Gastrocnemius medialis (tissue), 4 donors: Measurements from ENCODE around the gene GRIA4. TPM values are rescaled to one million over a fixed set of nuclear protein-coding genes. Genes with fewer than 3 reads are reported as not detected.

Source experiments
- ATAC-seq, 2 donors: fragments of 150-250 bp; one replicate each; pipeline ENCODE4 v1.9.1; 2016
- DNase-seq, 2 donors: peaks; one replicate each; pipeline ENCODE4 v3.0.0-alpha.2; 2019
- H3K27ac ChIP-seq, 4 donors: fragments of 200-600 bp; sonication (generic); 1 replicate in 1 of 4; 2 replicates in 3 of 4; pipeline ENCODE4 v1.5.1; 2016 to 2018; ENCODE audit warnings: mild to moderate bottlenecking in 2 of 4, moderate library complexity in 1 of 4
- H3K27me3 ChIP-seq, 3 donors: fragments of 200-600 bp; sonication (generic) in 2 of 3; 1 replicate in 1 of 3; 2 replicates in 2 of 3; pipeline versions ENCODE4 v1.5.1 to v1.6.0; 2016 to 2019; ENCODE audit warnings: mild to moderate bottlenecking in 1 of 3, moderate library complexity in 1 of 3
- H3K36me3 ChIP-seq, 2 donors: fragments of 200-600 bp; sonication (generic) in 1 of 2; one replicate each; pipeline ENCODE4 v1.5.1; 2017 to 2018
- H3K4me1 ChIP-seq, 2 donors: fragments of 200-600 bp; sonication (generic) in 1 of 2; one replicate each; pipeline ENCODE4 v1.5.1; 2016 to 2017; ENCODE audit warnings: mild to moderate bottlenecking in 2 of 2
- H3K4me3 ChIP-seq, 4 donors: fragments of 200-600 bp; sonication (generic) in 3 of 4; 1 replicate in 1 of 4; 2 replicates in 3 of 4; pipeline ENCODE4 v1.5.1; 2016 to 2019; ENCODE audit warnings: mild to moderate bottlenecking in 2 of 4
- H3K9me3 ChIP-seq, 3 donors: fragments of 200-600 bp; sonication (generic) in 2 of 3; 1 replicate in 1 of 3; 2 replicates in 2 of 3; pipeline ENCODE4 v1.5.1; 2016 to 2019
- POLR2A ChIP-seq, 2 donors: fragments of 450-650 bp; IDR thresholded peaks; one replicate each; pipeline ENCODE4 v1.6.1; 2017; ENCODE audit warnings: antibody characterized with exemption in 2 of 2, mild to moderate bottlenecking in 2 of 2, moderate library complexity in 2 of 2
- in situ Hi-C, 4 donors: fragments of 200-750 bp; cut with MboI; loops; one replicate each; pipeline versions ENCODE4 v1.15.0 to v1.8.0; 2017; ENCODE audit warnings: low sequenced_read_pairs in 4 of 4
- intact Hi-C: fragments of 100-400 bp; cut with DNase I; formaldehyde crosslinking; loops from one replicate; pipeline ENCODE4 v1.15.1; 2023; ENCODE audit warnings: low total_unique reads
- total RNA-seq, 4 donors: library from RNA; depleted of rRNA; stranded (reverse); fragments of >200 nt; gene quantifications; one replicate each; pipeline versions ENCODE4 v1.1.0 to v1.2.3, GENCODE V29; 2016
- TF ChIP-seq, protein P1 (sequence below), 5 experiments: fragments of 450-650 bp in 3 of 5; fragments of 200-600 bp in 2 of 5; sonication (generic) in 2 of 5; IDR thresholded peaks in 4 of 5; conservative IDR thresholded peaks in 1 of 5; 1 replicate in 4 of 5; 2 replicates in 1 of 5; pipeline ENCODE4 v1.5.1; 2016 to 2019; ENCODE audit warnings: antibody characterized with exemption in 5 of 5, mild to moderate bottlenecking in 3 of 5, moderate library complexity in 3 of 5

GRIA4 gene
- total RNA-seq, 4 donors from 2014 or later, result not detected

DNA sequence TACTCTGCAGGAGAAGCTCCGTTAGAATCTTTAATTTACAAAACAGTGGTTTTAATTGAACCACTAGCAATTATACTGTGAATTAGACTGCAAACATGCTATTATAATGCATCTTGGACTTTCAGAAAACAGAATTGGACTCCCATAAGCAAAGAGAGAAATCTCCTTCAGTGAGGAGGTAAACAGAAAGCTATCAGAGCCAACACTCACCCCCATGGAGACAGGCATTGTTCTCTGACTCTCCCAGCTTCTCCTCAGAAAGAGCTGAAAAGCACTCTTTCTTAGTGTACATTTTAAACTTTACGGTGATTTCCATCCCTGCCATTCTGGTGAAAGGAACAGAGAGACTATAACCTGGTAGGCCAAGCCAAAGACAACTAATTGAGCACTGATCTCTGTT lies 176.9 kb downstream of the GRIA4 start:
- TF ChIP-seq, protein P1, sequence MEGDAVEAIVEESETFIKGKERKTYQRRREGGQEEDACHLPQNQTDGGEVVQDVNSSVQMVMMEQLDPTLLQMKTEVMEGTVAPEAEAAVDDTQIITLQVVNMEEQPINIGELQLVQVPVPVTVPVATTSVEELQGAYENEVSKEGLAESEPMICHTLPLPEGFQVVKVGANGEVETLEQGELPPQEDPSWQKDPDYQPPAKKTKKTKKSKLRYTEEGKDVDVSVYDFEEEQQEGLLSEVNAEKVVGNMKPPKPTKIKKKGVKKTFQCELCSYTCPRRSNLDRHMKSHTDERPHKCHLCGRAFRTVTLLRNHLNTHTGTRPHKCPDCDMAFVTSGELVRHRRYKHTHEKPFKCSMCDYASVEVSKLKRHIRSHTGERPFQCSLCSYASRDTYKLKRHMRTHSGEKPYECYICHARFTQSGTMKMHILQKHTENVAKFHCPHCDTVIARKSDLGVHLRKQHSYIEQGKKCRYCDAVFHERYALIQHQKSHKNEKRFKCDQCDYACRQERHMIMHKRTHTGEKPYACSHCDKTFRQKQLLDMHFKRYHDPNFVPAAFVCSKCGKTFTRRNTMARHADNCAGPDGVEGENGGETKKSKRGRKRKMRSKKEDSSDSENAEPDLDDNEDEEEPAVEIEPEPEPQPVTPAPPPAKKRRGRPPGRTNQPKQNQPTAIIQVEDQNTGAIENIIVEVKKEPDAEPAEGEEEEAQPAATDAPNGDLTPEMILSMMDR (IDR thresholded peaks at IDR 0.05 in 4 of 5, conservative IDR thresholded peaks at IDR 0.05 in 1 of 5), result no peak
- TF ChIP-seq POLR2A (IDR thresholded peaks at IDR 0.05), result no peak
- Histone ChIP-seq H3K4me1 (no peaks in the 10 kb centered on the region), H3K9me3 (no peaks in the 10 kb centered on the region), H3K27ac (no peak overlapping the region), H3K36me3 (no peaks in the 10 kb centered on the region), H3K27me3 (no peaks in the 10 kb centered on the region), H3K4me3 (no peak overlapping the region)
- in situ Hi-C loops, result no loop called here
- intact Hi-C loops, result no loop called here
- DNase-seq, result no peak
- no peak for ATAC-seq

DNA sequence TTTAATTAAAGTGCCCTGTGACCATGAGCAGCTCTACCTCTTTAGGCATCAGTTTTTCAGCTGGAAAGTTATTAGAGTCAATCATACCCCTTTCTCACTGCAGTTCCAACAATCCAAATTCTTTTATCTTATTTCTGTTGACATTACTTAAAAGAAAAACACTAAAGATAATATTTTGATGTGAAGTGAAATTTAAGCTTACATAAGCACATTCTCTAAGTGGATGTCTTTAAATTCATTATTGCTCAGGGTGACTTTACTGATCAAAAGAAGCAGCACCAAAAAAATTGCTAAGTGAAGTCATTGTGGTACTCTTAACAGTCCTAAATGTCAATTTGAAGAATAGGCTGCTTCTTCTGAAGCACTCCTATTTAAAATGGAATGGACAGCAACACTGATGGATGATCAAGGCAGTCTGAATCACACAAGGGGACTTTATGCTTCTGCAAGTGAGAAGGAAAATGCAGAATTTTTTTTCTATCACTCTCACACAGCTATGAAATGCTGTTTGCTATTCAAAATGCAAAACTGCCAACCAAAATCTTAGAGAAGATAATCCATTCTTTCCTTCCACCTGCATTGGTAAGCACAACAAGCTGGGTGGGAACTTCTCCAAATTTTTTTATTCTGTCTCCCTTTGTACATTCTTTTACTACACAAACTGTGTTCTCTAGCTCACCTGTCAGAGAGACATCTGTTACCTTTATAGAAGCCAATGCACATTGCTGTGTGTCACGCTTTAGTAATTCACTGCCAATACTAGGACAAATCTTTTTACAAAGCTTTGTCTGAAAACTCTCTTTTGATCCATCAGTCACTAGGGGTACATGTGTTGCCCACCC lies 179.9 kb downstream of the GRIA4 start:
- DNase-seq (no peak), ATAC-seq (no peak)
- H3K4me3 ChIP-seq, result no peak overlapping the region
- no peaks in the 10 kb centered on the region for H3K4me1 ChIP-seq
- TF ChIP-seq, protein P1 (IDR thresholded peaks at IDR 0.05 in 4 of 5, conservative IDR thresholded peaks at IDR 0.05 in 1 of 5), result no peak
- TF ChIP-seq POLR2A (IDR thresholded peaks at IDR 0.05), result no peak
- no peak overlapping the region for H3K27ac ChIP-seq
- intact Hi-C loops (no loop called here), in situ Hi-C loops (no loop called here)
- no peaks in the 10 kb centered on the region for H3K9me3 ChIP-seq
- H3K27me3 ChIP-seq, result no peaks in the 10 kb centered on the region
- H3K36me3 ChIP-seq, result no peaks in the 10 kb centered on the region

DNA sequence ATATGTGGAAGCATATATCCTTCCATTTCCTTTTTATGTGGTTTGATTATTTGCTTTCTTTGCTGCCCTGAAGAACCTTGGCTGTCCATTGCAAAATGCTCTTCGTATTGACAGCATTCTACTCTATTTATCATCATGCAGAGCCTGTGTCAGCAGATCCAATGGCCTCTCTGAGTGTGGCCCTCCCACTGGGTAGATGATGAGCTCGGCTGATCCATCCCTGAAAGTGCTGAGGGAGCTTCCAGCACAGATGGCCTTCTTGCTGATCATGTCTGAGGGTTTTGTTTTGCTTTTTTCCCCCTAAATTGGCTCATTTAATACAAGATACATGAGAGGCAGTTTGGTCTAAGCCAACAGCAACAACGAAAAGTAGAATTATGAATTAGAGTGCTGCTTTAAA lies 181.0 kb downstream of the GRIA4 start:
- no peak for DNase-seq
- Histone ChIP-seq H3K4me1 (no peaks in the 10 kb centered on the region), H3K27ac (no peak overlapping the region), H3K4me3 (no peak overlapping the region), H3K9me3 (no peaks in the 10 kb centered on the region), H3K36me3 (no peaks in the 10 kb centered on the region), H3K27me3 (no peaks in the 10 kb centered on the region)
- intact Hi-C loops (no loop called here), in situ Hi-C loops (no loop called here)
- ATAC-seq, result no peak
- TF ChIP-seq POLR2A (IDR thresholded peaks at IDR 0.05), result no peak
- TF ChIP-seq, protein P1 (IDR thresholded peaks at IDR 0.05 in 4 of 5, conservative IDR thresholded peaks at IDR 0.05 in 1 of 5), result no peak

DNA sequence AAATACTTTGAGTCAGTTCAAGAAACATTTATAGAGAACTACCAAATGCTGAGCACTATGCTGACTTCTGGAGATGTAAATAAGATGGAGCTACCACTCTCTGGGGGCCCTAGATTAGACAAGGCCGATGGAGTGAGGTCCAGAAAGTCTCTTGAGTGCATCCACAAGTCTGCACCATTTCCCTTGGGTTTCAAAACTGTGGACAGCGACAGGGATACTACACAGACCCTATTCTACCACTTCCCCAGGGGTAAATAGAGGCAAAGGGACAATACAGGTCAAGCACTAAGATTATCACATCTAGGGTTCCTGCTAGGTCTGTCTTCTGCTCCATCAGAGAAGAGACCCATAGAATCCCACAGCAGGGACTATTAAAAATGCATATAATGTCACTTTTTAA lies 183.2 kb downstream of the GRIA4 start:
- H3K27me3 ChIP-seq, result no peaks in the 10 kb centered on the region
- no peaks in the 10 kb centered on the region for H3K36me3 ChIP-seq
- DNase-seq, result no peak
- in situ Hi-C loops (no loop called here), intact Hi-C loops (no loop called here)
- no peak for ATAC-seq
- no peaks in the 10 kb centered on the region for H3K9me3 ChIP-seq
- TF ChIP-seq POLR2A (IDR thresholded peaks at IDR 0.05), result no peak
- TF ChIP-seq, protein P1 (IDR thresholded peaks at IDR 0.05 in 4 of 5, conservative IDR thresholded peaks at IDR 0.05 in 1 of 5), result no peak
- H3K4me3 ChIP-seq, result no peak overlapping the region
- no peaks in the 10 kb centered on the region for H3K4me1 ChIP-seq
- no peak overlapping the region for H3K27ac ChIP-seq
